Parathyroid adenoma (tissue), 2 donors: ENCODE results near the gene GPC6.

Experiments
- H2AFZ ChIP-seq: fragments of 300-600 bp; sonication (generic); one replicate; pipeline ENCODE4 v1.7.0; 2017; ENCODE audit warnings: antibody characterized with exemption, mild to moderate bottlenecking
- H3K27ac ChIP-seq: fragments of 300-600 bp; sonication (generic); one replicate; pipeline ENCODE4 v1.7.0; 2017
- H3K27me3 ChIP-seq: fragments of 300-600 bp; sonication (generic); one replicate; pipeline ENCODE4 v1.7.0; 2017; ENCODE audit warnings: low read length; ENCODE audit not compliant: control insufficient read depth, insufficient read depth
- H3K36me3 ChIP-seq: fragments of 300-600 bp; sonication (generic); one replicate; pipeline ENCODE4 v1.7.0; 2017; ENCODE audit warnings: low read length; ENCODE audit not compliant: control insufficient read depth, insufficient read depth
- H3K4me1 ChIP-seq: fragments of 300-600 bp; sonication (generic); one replicate; pipeline ENCODE4 v1.7.0; 2017; ENCODE audit warnings: control low read depth
- H3K4me2 ChIP-seq: fragments of 300-600 bp; sonication (generic); one replicate; pipeline ENCODE4 v1.7.0; 2017; ENCODE audit warnings: low read length
- H3K4me3 ChIP-seq: fragments of 300-600 bp; sonication (generic); one replicate; pipeline ENCODE4 v1.7.0; 2017; ENCODE audit warnings: low read depth, low read length
- H3K79me2 ChIP-seq: fragments of 300-600 bp; sonication (generic); one replicate; pipeline ENCODE4 v1.7.0; 2017; ENCODE audit warnings: control low read depth
- H3K9ac ChIP-seq: fragments of 300-600 bp; sonication (generic); one replicate; pipeline ENCODE4 v1.7.0; 2017; ENCODE audit warnings: mild to moderate bottlenecking
- H3K9me3 ChIP-seq: fragments of 300-600 bp; sonication (generic); one replicate; pipeline ENCODE4 v1.7.0; 2017; ENCODE audit warnings: low read length; ENCODE audit not compliant: control insufficient read depth
- CTCF ChIP-seq: fragments of 300-600 bp; sonication (generic); IDR thresholded peaks from one replicate; pipeline ENCODE4 v1.7.0; 2017; ENCODE audit warnings: antibody characterized with exemption, mild to moderate bottlenecking
- donor health status: primary hyperparathyroidism.

Gene GPC6

GRCh38 chr13:94247890-94248289 is 1021.3 kb downstream of the GPC6 start:
- no peak overlapping the region for H3K4me3 ChIP-seq
- H3K36me3 ChIP-seq, result no peaks in the 10 kb centered on the region
- H3K9me3 ChIP-seq, result peaks cover 3% of the 10 kb centered on the region
- no peaks in the 10 kb centered on the region for H3K79me2 ChIP-seq
- no peaks in the 10 kb centered on the region for H3K4me1 ChIP-seq
- no peak overlapping the region for H2AFZ ChIP-seq
- H3K27me3 ChIP-seq, result no peaks in the 10 kb centered on the region
- H3K9ac ChIP-seq, result no peak overlapping the region
- H3K27ac ChIP-seq, result no peak overlapping the region
- no peak for TF ChIP-seq CTCF
- no peak overlapping the region for H3K4me2 ChIP-seq

GRCh38 chr13:94248454-94249228 is 1022.0 kb downstream of the GPC6 start:
- Histone ChIP-seq H3K27ac (no peak overlapping the region), H3K27me3 (no peaks in the 10 kb centered on the region), H2AFZ (no peak overlapping the region), H3K4me1 (no peaks in the 10 kb centered on the region), H3K4me3 (no peak overlapping the region), H3K9ac (no peak overlapping the region), H3K4me2 (no peak overlapping the region), H3K36me3 (no peaks in the 10 kb centered on the region), H3K9me3 (peaks cover 3% of the 10 kb centered on the region), H3K79me2 (no peaks in the 10 kb centered on the region)
- TF ChIP-seq CTCF, result no peak

- Histone ChIP-seq H3K9me3 (peaks cover 3% of the 10 kb centered on the region), H3K27me3 (no peaks in the 10 kb centered on the region), H3K9ac (no peak overlapping the region), H2AFZ (no peak overlapping the region), H3K27ac (no peak overlapping the region), H3K36me3 (no peaks in the 10 kb centered on the region), H3K4me3 (no peak overlapping the region), H3K79me2 (no peaks in the 10 kb centered on the region), H3K4me2 (no peak overlapping the region), H3K4me1 (no peaks in the 10 kb centered on the region)
- TF ChIP-seq CTCF, result no peak
These were observed 1022.9 kb downstream of the GPC6 start for GRCh38 chr13:94249512-94249911.

- Histone ChIP-seq H2AFZ (no peak overlapping the region), H3K79me2 (no peaks in the 10 kb centered on the region), H3K4me3 (no peak overlapping the region), H3K9ac (no peak overlapping the region), H3K27ac (no peak overlapping the region), H3K36me3 (no peaks in the 10 kb centered on the region), H3K9me3 (no peaks in the 10 kb centered on the region), H3K4me2 (no peak overlapping the region), H3K27me3 (no peaks in the 10 kb centered on the region), H3K4me1 (no peaks in the 10 kb centered on the region)
- TF ChIP-seq CTCF, result no peak
These were observed 1025.4 kb downstream of the GPC6 start for GRCh38 chr13:94251831-94252608.
